Spleen (tissue), 11 donors: ENCODE data around the gene PPME1. TPM values are rescaled to one million over a fixed set of nuclear protein-coding genes. Genes with fewer than 3 reads are reported as not detected.

Experiments
- DNase-seq: peaks from one replicate; pipeline ENCODE4 v3.0.0-alpha.2; 2020
- H3K27ac ChIP-seq, 8 donors: fragments of 200-600 bp; sonication (generic) in 7 of 8; 1 replicate in 4 of 8; 2 replicates in 4 of 8; pipeline versions ENCODE4 v1.5.0 to v1.8.0; 2016 to 2021; ENCODE audit warnings: inconsistent platforms in 4 of 8, mild to moderate bottlenecking in 4 of 8, moderate library complexity in 1 of 8
- H3K27me3 ChIP-seq, 7 donors: fragments of 200-600 bp; sonication (generic) in 6 of 7; replicated peaks in 1 of 7; 1 replicate in 4 of 7; 2 replicates in 3 of 7; pipeline versions ENCODE4 v1.5.0 to v1.8.0; 2016 to 2021; ENCODE audit warnings: inconsistent platforms in 3 of 7, mild to moderate bottlenecking in 1 of 7
- H3K36me3 ChIP-seq, 6 donors: fragments of 200-600 bp; sonication (generic) in 5 of 6; 1 replicate in 4 of 6; 2 replicates in 2 of 6; pipeline versions ENCODE4 v1.5.0 to v1.8.0; 2016 to 2021; ENCODE audit warnings: inconsistent platforms in 2 of 6
- H3K4me1 ChIP-seq, 6 donors: fragments of 200-600 bp; sonication (generic) in 5 of 6; 1 replicate in 3 of 6; 2 replicates in 3 of 6; pipeline versions ENCODE4 v1.5.0 to v1.8.0; 2016 to 2021; ENCODE audit warnings: inconsistent platforms in 3 of 6
- H3K4me3 ChIP-seq, 8 donors: fragments of 200-600 bp; sonication (generic) in 7 of 8; 1 replicate in 4 of 8; 2 replicates in 4 of 8; pipeline versions ENCODE4 v1.5.0 to v1.8.0; 2016 to 2021; ENCODE audit warnings: inconsistent platforms in 4 of 8, mild to moderate bottlenecking in 4 of 8, moderate library complexity in 2 of 8
- H3K9me3 ChIP-seq, 8 donors: fragments of 200-600 bp; sonication (generic) in 7 of 8; 1 replicate in 4 of 8; 2 replicates in 4 of 8; pipeline versions ENCODE4 v1.5.0 to v1.8.0; 2016 to 2021; ENCODE audit warnings: inconsistent platforms in 4 of 8
- CTCF ChIP-seq, 11 experiments: fragments of 200-600 bp in 7 of 11; fragments of 450-650 bp in 4 of 11; sonication (generic) in 4 of 11; IDR thresholded peaks in 8 of 11; conservative IDR thresholded peaks in 3 of 11; 1 replicate in 7 of 11; 2 replicates in 4 of 11; pipeline versions ENCODE4 v1.4.0 to v1.8.0; 2016 to 2021; ENCODE audit warnings: antibody characterized with exemption in 11 of 11, inconsistent platforms in 4 of 11, mild to moderate bottlenecking in 1 of 11
- POLR2A ChIP-seq, 3 donors: fragments of 450-650 bp; IDR thresholded peaks; one replicate each; pipeline ENCODE4 v1.5.1; 2017; ENCODE audit warnings: antibody characterized with exemption in 3 of 3, mild to moderate bottlenecking in 1 of 3
- POLR2AphosphoS5 ChIP-seq, 3 donors: sonication (generic); formaldehyde crosslinking; IDR thresholded peaks; one replicate each; pipeline ENCODE4 v1.5.1; 2017; ENCODE audit warnings: antibody characterized with exemption in 3 of 3
- WGBS, 5 donors: extraction: QIAGEN DNeasy Blood & Tissue Kit in 3 of 5; methylation state at CpG; one replicate each; pipeline versions ENCODE4 v1.1.5 to v1.1.7; 2013 to 2018; 5-methylcytosine and 5-hydroxymethylcytosine counted together
- intact Hi-C: fragments of 100-400 bp; cut with DNase I; formaldehyde crosslinking; loops from one replicate; pipeline ENCODE4 v1.15.0; 2023; ENCODE audit warnings: low total_unique reads
- polyA plus RNA-seq, 3 donors: library from polyadenylated mRNA; stranded (reverse); fragments of 200-250 nt; gene quantifications; one replicate each; pipeline ENCODE4 v1.2.1, GENCODE V29; 2013
- total RNA-seq, 7 donors: library from RNA; depleted of rRNA in 3 of 7; stranded (reverse); fragments of >200 nt in 3 of 7; fragmentation: NEBNext Ultra II Directional in 4 of 7; extraction: Animal tissue kit (Norgen Biotek cat#: 25700) in 4 of 7; gene quantifications; one replicate each; pipeline versions ENCODE4 v1.1.0 to v1.2.1, GENCODE V29; 2016 to 2021
- donor health status: healthy with polysubstance abuse.
- donor health status: DM: no; HTN: no; CAD: no; lungs with moderate emphysema.
- donor health status: DM: no; HTN: no; CAD: no.
- donor health status: Bipolar disorder and iron deficiency.
- donor health status: healthy.
- donor health status: DM: no; HTN: no; CAD: no.
- donor health status: DM: yes; HTN: yes; CAD: no.

Gene PPME1
- total and polyA plus RNA-seq, 10 donors, result 5.9 to 32.0 (median 18.5) TPM

GRCh38 chr11:74256378-74257133 lies 85.5 kb downstream of the PPME1 start:
- WGBS, 5 donors, result 72 to 92% (median 84%) methylated on average over 5 of the region's 5 CpGs

DNA sequence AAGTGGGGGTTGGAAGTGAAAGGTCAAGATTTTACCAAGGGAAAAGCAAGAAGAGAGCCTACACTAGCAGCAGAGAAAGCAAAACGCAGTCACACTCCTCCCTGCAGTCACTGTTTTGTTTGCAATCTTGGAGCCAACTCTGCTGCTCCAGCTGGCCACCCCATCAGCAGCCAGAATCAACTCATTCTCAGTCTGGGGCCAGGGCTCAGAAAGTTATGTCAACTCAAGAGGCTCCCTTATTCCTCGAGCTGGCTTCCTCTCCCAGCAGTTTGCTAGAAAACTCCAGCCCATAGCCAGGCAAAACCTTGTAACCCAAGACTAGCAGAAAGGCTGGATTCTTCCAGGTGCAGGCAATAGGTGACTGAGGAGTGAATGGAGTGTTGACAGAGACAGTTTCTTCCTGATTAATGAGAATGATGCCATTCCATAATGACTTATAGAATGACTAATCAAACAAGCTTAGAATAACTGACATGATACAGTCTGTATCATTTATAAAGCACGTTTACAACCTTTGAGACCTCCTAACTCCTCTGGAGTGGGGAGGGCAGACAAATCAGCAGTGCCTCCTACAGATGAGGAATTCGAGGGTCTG lies 87.0 kb downstream of the PPME1 start:
- WGBS, 5 donors, result 50 to 80% (median 61%) methylated on average over 4 of the region's 4 CpGs
- peaks cover 0 to 24% (median 17%) of the 10 kb centered on the region in 6 donors for H3K36me3 ChIP-seq
- H3K4me1 ChIP-seq, result peaks cover 0 to 6% (median 2%) of the 10 kb centered on the region in 6 donors
- H3K27me3 ChIP-seq, result peaks cover 0 to 4% (median 0%) of the 10 kb centered on the region in 7 donors
- no peak for DNase-seq
- no peak overlapping the region for H3K4me3 ChIP-seq
- TF ChIP-seq POLR2A (IDR thresholded peaks at IDR 0.05) (no peak), POLR2AphosphoS5 (IDR thresholded peaks at IDR 0.05) (no peak), CTCF (IDR thresholded peaks at IDR 0.05 in 8 of 11, conservative IDR thresholded peaks at IDR 0.05 in 3 of 11) (no peak)
- no peak overlapping the region for H3K27ac ChIP-seq
- H3K9me3 ChIP-seq, result no peaks in the 10 kb centered on the region
- intact Hi-C loops, result no loop called here

More at GRCh38 chr11:74256378-74257133, 85.5 kb downstream of the PPME1 start:
- intact Hi-C loops, result no loop called here
- Histone ChIP-seq H3K9me3 (no peaks in the 10 kb centered on the region), H3K4me1 (peaks cover 0 to 6% (median 2%) of the 10 kb centered on the region in 6 donors), H3K27ac (no peak overlapping the region), H3K36me3 (peaks cover 0 to 39% (median 23%) of the 10 kb centered on the region in 6 donors), H3K4me3 (no peak overlapping the region), H3K27me3 (no peaks in the 10 kb centered on the region)
- no peak for DNase-seq
- TF ChIP-seq POLR2AphosphoS5 (IDR thresholded peaks at IDR 0.05) (no peak), CTCF (IDR thresholded peaks at IDR 0.05 in 8 of 11, conservative IDR thresholded peaks at IDR 0.05 in 3 of 11) (no peak), POLR2A (IDR thresholded peaks at IDR 0.05) (no peak)

DNA sequence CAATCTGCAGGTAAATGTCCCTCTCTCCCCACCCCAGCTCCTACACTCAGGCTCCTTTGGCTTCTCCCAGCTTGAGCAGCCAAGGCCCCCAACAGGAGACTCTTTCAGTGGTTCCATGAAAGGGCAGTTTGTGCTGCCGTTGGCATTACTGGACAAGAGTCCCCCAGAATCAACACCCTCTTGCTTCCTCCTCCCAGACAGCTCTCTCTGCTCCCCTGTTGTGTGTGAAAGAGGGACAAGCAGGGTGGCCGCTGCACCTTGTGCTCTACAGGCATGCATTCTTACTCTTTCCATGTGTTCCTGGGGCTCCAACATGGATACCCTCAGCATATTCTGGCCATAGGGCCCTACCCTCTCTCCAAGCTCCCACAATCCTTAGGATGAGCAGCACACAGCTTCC lies 91.6 kb downstream of the PPME1 start:
- H3K9me3 ChIP-seq, result no peaks in the 10 kb centered on the region
- H3K4me1 ChIP-seq, result no peaks in the 10 kb centered on the region
- TF ChIP-seq CTCF (IDR thresholded peaks at IDR 0.05 in 8 of 11, conservative IDR thresholded peaks at IDR 0.05 in 3 of 11) (no peak), POLR2A (IDR thresholded peaks at IDR 0.05) (no peak), POLR2AphosphoS5 (IDR thresholded peaks at IDR 0.05) (no peak)
- H3K27ac ChIP-seq, result no peak overlapping the region
- intact Hi-C loops, result no loop called here
- no peak overlapping the region for H3K4me3 ChIP-seq
- WGBS, 5 donors, result 87 to 94% (median 91%) methylated on average over 2 of the region's 2 CpGs
- H3K27me3 ChIP-seq, result peaks cover 0 to 4% (median 0%) of the 10 kb centered on the region in 7 donors
- DNase-seq, result no peak
- H3K36me3 ChIP-seq, result no peaks in the 10 kb centered on the region

DNA sequence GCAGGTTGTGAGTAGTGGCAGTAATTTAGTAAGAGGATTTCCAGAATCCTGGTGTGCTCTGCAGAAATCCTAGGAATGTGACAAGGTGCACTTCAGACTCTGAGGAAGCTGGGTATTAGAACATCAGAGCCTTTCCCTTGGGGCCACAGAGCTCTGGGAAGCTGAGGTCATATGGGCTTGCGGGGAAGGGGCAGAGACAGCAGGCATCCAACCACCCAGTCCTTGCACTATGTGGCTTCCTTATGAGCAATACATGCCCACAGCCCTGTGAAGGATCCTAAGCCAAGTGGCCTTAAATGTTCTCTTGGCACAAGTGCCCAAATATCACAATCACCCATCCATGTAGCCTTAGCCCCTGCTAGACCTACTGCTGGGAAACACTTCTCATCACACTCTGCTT lies 94.2 kb downstream of the PPME1 start:
- no peak overlapping the region for H3K27ac ChIP-seq

More for the DNA sequence above, 94.2 kb downstream of the PPME1 start:
- Histone ChIP-seq H3K27me3 (peaks cover 0 to 4% (median 0%) of the 10 kb centered on the region in 7 donors), H3K9me3 (no peaks in the 10 kb centered on the region), H3K36me3 (no peaks in the 10 kb centered on the region), H3K4me3 (no peak overlapping the region), H3K4me1 (no peaks in the 10 kb centered on the region)
- intact Hi-C loops, result no loop called here
- 75 to 100% (median 97%) methylated on average over 1 of the region's 1 CpG for WGBS, 5 donors
- TF ChIP-seq POLR2A (IDR thresholded peaks at IDR 0.05), result no peak
- no peak for TF ChIP-seq POLR2AphosphoS5 (IDR thresholded peaks at IDR 0.05)
- TF ChIP-seq CTCF (IDR thresholded peaks at IDR 0.05 in 8 of 11, conservative IDR thresholded peaks at IDR 0.05 in 3 of 11), result no peak
- no peak for DNase-seq
